Stimulated activated effector memory CD8-positive, alpha-beta T cell treated with anti-CD3 and anti-CD28 coated beads, Interleukin-12 subunit alpha, Interleukin-12 subunit beta, amount 100 ng/mL, for 72 hours (primary cell): Measurements from ENCODE around the gene VAC14.

Experiments
- ATAC-seq: fragments of 150-1000 bp; cut with Tn5 transposase; 2 replicates; pipeline ENCODE4 v1.10.0; 2021
- DNase-seq, 2 donors: peaks; one replicate each; pipeline ENCODE4 v3.0.0; 2021 to 2022; ENCODE audit warnings: low spot score in 2 of 2
- H3K27ac Mint-ChIP-seq: one replicate; pipeline ENCODE4 v1.8.0; 2022; ENCODE audit warnings: mild to moderate bottlenecking, mixed read lengths
- H3K36me3 Mint-ChIP-seq: one replicate; pipeline ENCODE4 v1.8.0; 2022; ENCODE audit warnings: mild to moderate bottlenecking, mixed read lengths
- H3K4me1 Mint-ChIP-seq: one replicate; pipeline ENCODE4 v1.8.0; 2022; ENCODE audit warnings: mixed read lengths
- H3K4me3 Mint-ChIP-seq: one replicate; pipeline ENCODE4 v1.8.0; 2022; ENCODE audit warnings: mild to moderate bottlenecking, mixed read lengths
- H3K9me3 Mint-ChIP-seq: one replicate; pipeline ENCODE4 v1.8.0; 2022; ENCODE audit warnings: mixed read lengths

Gene VAC14

GRCh38 chr16:70793851-70794502, 7.0 kb downstream of the VAC14 start:
- peak overlapping the region; percentile 26 for H3K27ac Mint-ChIP-seq
- H3K36me3 Mint-ChIP-seq = no peaks in the 10 kb centered on the region
- no peak overlapping the region for H3K4me3 Mint-ChIP-seq
- peaks cover 30% of the 10 kb centered on the region for H3K4me1 Mint-ChIP-seq
- ATAC-seq (no peak), DNase-seq (no peak)
- H3K9me3 Mint-ChIP-seq = no peaks in the 10 kb centered on the region

GRCh38 chr16:70790815-70791214, 10.1 kb downstream of the VAC14 start:
- Mint-ChIP-seq H3K9me3 (no peaks in the 10 kb centered on the region), H3K4me3 (no peak overlapping the region), H3K27ac (peak overlapping the region; percentile 26), H3K4me1 (peaks cover 40% of the 10 kb centered on the region), H3K36me3 (peaks cover 9% of the 10 kb centered on the region)
- DNase-seq = no peak
- no peak for ATAC-seq

GRCh38 chr16:70789595-70790447, 11.1 kb downstream of the VAC14 start:
- H3K27ac Mint-ChIP-seq = peak overlapping the region; percentile 26
- ATAC-seq (no peak), DNase-seq (no peak)
- no peak overlapping the region for H3K4me3 Mint-ChIP-seq
- peaks cover 40% of the 10 kb centered on the region for H3K4me1 Mint-ChIP-seq
- H3K36me3 Mint-ChIP-seq = peaks cover 18% of the 10 kb centered on the region
- no peaks in the 10 kb centered on the region for H3K9me3 Mint-ChIP-seq

DNA sequence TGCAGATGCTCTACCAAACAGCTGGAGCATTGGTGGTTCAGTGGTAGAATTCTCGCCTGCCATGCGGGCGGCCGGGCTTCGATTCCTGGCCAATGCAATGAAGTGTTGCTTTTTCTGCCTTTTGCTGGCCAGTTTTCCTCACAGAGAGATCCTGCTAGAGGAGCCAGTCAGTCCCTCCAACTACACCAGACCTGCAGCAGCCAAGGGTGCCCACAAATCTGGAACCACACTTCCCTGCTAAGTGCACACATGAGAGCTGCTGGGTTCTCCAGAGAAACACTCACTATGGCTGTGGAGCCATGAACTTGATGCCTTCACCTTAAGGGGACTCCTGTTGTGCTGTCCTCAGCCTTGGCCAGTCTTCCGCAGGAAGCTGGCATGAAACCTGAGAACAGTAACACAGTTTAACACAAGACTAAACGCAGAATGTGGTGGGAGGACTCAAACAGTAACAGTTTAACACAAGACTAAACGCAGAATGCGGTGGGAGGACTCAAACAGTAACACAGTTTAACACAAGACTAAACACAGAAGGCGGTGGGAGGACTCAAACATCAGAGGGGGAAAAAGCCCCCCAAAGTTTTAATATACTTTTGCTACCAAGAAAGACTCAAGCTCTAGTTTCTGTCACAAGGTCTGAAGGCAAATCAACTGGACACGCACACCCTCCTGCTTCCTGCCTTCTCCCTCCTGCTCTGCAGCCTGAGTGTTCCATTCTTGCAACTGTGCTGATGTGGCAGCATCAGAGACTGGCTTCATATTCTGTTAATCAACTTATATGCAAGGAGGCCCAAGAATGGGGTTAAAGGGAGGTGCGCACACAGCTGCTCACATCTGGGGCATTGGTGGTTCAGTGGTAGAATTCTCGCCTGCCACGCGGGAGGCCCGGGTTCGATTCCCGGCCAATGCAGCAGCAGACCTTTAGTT, 12.0 kb downstream of the VAC14 start:
- peaks cover 37% of the 10 kb centered on the region for H3K4me1 Mint-ChIP-seq
- H3K27ac Mint-ChIP-seq = no peak overlapping the region
- DNase-seq = no peak
- H3K4me3 Mint-ChIP-seq = no peak overlapping the region
- H3K36me3 Mint-ChIP-seq = peaks cover 27% of the 10 kb centered on the region
- no peaks in the 10 kb centered on the region for H3K9me3 Mint-ChIP-seq
- ATAC-seq = no peak

- DNase-seq = no peak
- Mint-ChIP-seq H3K27ac (peak overlapping the region; percentile 70), H3K4me3 (no peak overlapping the region), H3K36me3 (peaks cover 52% of the 10 kb centered on the region), H3K4me1 (peaks cover 27% of the 10 kb centered on the region), H3K9me3 (no peaks in the 10 kb centered on the region)
- no peak for ATAC-seq
These were observed 14.8 kb downstream of the VAC14 start for GRCh38 chr16:70786020-70786755.

- Mint-ChIP-seq H3K27ac (peak overlapping the region; percentile 21), H3K36me3 (peaks cover 63% of the 10 kb centered on the region), H3K9me3 (no peaks in the 10 kb centered on the region), H3K4me3 (no peak overlapping the region), H3K4me1 (peaks cover 15% of the 10 kb centered on the region)
- ATAC-seq (no peak), DNase-seq (no peak)
These were observed 16.0 kb downstream of the VAC14 start for GRCh38 chr16:70784692-70785555.

DNA sequence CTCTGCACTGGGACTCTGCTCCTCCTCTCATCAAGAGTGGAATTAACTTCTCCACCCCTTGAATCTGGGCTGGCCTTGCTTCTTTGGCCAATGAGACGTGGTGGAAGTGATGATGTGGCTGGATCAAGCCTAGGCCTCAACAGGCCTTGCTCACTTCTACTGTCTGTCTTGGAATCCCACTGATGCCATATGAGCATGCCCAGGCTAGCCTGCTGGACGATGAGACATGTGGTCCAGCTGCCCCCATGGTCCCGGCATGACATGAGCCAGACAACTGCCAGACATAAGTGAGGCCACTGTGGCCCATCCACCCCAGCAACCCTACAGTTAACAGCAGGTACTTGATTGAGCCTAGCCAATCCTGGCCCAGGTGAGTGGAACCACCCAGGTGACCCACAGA, 18.7 kb downstream of the VAC14 start:
- DNase-seq (no peak), ATAC-seq (no peak)
- Mint-ChIP-seq H3K9me3 (no peaks in the 10 kb centered on the region), H3K4me1 (peaks cover 8% of the 10 kb centered on the region), H3K36me3 (peaks cover 90% of the 10 kb centered on the region), H3K4me3 (no peak overlapping the region), H3K27ac (no peak overlapping the region)

- peaks cover 94% of the 10 kb centered on the region for H3K36me3 Mint-ChIP-seq
These were observed 19.2 kb downstream of the VAC14 start for GRCh38 chr16:70781800-70782199.

GRCh38 chr16:70780546-70780945, 20.4 kb downstream of the VAC14 start:
- Mint-ChIP-seq H3K27ac (no peak overlapping the region), H3K4me1 (no peaks in the 10 kb centered on the region), H3K4me3 (no peak overlapping the region), H3K36me3 (peaks cover 88% of the 10 kb centered on the region), H3K9me3 (no peaks in the 10 kb centered on the region)
- DNase-seq (no peak), ATAC-seq (no peak)

More at GRCh38 chr16:70781800-70782199, 19.2 kb downstream of the VAC14 start:
- H3K4me3 Mint-ChIP-seq = no peak overlapping the region
- DNase-seq = no peak
- peaks cover 4% of the 10 kb centered on the region for H3K4me1 Mint-ChIP-seq
- no peak overlapping the region for H3K27ac Mint-ChIP-seq
- H3K9me3 Mint-ChIP-seq = no peaks in the 10 kb centered on the region
- ATAC-seq = no peak

- no peak overlapping the region for H3K4me3 Mint-ChIP-seq
- peaks cover 84% of the 10 kb centered on the region for H3K36me3 Mint-ChIP-seq
- ATAC-seq (no peak), DNase-seq (no peak)
- no peaks in the 10 kb centered on the region for H3K9me3 Mint-ChIP-seq
- no peaks in the 10 kb centered on the region for H3K4me1 Mint-ChIP-seq
- no peak overlapping the region for H3K27ac Mint-ChIP-seq
These were observed 21.6 kb downstream of the VAC14 start for GRCh38 chr16:70779361-70779760.

GRCh38 chr16:70778901-70779309, 22.1 kb downstream of the VAC14 start:
- H3K36me3 Mint-ChIP-seq = peaks cover 84% of the 10 kb centered on the region
- DNase-seq = no peak
- H3K27ac Mint-ChIP-seq = no peak overlapping the region
- ATAC-seq = no peak
- H3K4me3 Mint-ChIP-seq = no peak overlapping the region
- no peaks in the 10 kb centered on the region for H3K4me1 Mint-ChIP-seq
- no peaks in the 10 kb centered on the region for H3K9me3 Mint-ChIP-seq

DNA sequence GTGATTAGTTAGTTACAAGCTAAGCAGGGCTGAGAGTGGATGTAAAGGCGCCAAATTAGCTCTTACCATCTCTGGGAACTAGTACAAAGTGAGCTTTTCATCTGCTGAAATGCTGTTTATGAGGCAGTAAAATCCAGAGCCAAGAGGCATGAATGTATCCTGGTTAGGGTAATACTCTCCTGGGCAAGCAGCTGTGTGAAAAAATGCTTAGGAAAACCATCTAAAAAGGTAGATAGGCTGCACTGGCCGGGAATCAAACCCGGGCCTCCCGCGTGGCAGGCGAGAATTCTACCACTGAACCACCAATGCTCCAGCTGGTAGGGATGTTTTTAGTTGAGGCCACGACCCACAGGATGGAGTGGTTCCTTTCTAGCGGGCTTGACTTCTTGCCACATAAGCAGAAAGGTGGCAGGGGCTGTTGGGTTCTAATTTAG, 23.0 kb downstream of the VAC14 start:
- no peak for ATAC-seq
- Mint-ChIP-seq H3K4me1 (no peaks in the 10 kb centered on the region), H3K4me3 (no peak overlapping the region), H3K36me3 (peaks cover 84% of the 10 kb centered on the region), H3K9me3 (no peaks in the 10 kb centered on the region), H3K27ac (no peak overlapping the region)
- no peak for DNase-seq

DNA sequence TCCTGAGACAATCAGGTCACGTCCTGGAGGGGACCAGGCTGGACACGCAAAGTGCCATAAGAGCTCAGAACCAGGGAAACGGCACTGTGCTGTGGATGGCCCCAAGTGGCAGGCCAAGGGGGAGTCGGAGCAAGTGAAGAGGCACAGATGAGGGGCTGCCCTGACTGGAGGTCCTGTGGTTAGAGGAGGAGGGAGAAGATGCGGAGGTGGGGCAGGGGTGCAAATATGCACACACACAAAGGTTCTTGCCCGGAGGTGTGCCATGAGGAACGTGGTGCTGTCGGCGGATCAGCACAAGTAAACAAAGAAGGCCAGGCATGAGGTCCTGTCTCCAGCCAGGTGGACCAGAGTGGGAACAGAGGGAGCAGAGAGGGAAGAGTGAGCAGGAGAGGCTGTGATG, 23.5 kb downstream of the VAC14 start:
- Mint-ChIP-seq H3K4me1 (no peaks in the 10 kb centered on the region), H3K9me3 (no peaks in the 10 kb centered on the region), H3K4me3 (no peak overlapping the region), H3K36me3 (peaks cover 83% of the 10 kb centered on the region), H3K27ac (peak overlapping the region; percentile 41)
- ATAC-seq (no peak), DNase-seq (no peak)

DNA sequence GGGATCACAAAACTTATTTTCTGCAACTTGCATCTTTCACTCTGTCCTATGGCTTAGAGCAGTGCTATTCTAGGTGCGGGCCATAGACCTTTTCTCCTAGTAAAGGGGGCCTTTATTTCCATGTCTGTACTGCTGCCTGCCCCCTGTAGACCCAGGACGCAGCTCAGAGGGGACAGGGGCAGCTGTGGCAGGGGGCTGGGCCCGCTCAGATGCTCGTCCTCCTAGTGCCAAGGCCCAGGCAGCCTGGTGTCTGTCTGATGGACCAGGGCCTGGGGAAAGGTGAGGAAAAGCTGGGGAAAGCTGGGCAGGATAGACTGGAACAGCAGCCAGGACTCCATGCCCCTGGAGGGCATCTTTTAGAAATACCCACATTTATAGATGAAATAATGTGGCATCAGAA, 25.6 kb downstream of the VAC14 start:
- Mint-ChIP-seq H3K4me1 (no peaks in the 10 kb centered on the region), H3K4me3 (no peak overlapping the region), H3K27ac (no peak overlapping the region), H3K36me3 (peaks cover 85% of the 10 kb centered on the region), H3K9me3 (no peaks in the 10 kb centered on the region)
- DNase-seq (no peak), ATAC-seq (no peak)
